ENCODE results near the gene ANGPTL2. TPM values are rescaled to one million over a fixed set of nuclear protein-coding genes. Genes with fewer than 3 reads are reported as not detected.

Gene ANGPTL2
- polyA plus RNA-seq, 2 of the 4 experiments (the other 2 are of a cell fraction), result 0.06 TPM; not detected in 1

- no peak for ATAC-seq
- no peaks in the 10 kb centered on the region for H3K9me3 ChIP-seq
- no peak overlapping the region for H3K4me3 ChIP-seq
- POLR2A ChIA-PET, result no interaction called here
- 84% methylated on average over 4 of the region's 4 CpGs for WGBS (ENCODE audit: missing lambda C conversion rate)
- TF ChIP-seq EHF (CRISPR knock-in tag; IDR thresholded peaks at IDR 0.05), result no peak
- TF ChIP-seq GATA3 (IDR thresholded peaks at IDR 0.05; ENCODE audit: borderline replicate concordance), result no peak
- TF ChIP-seq TFCP2L1 (CRISPR knock-in tag; IDR thresholded peaks at IDR 0.05), result no peak
- no peak for TF ChIP-seq JUNB (IDR thresholded peaks at IDR 0.05)
- DNase-seq (ENCODE audit: low read depth in 1 of 2, low spot score in 1 of 2), result no peak
- no peak overlapping the region for H3K4me2 ChIP-seq
- FAIRE-seq, result no peak
- no peaks in the 10 kb centered on the region for H3K4me1 ChIP-seq
- no peak overlapping the region for H3K27ac ChIP-seq
- CTCF ChIA-PET, result no interaction called here
Measured at GRCh38 chr9:127059765-127060361, 62.6 kb downstream of the ANGPTL2 start.

GRCh38 chr9:127059030-127059429 lies 63.4 kb downstream of the ANGPTL2 start:
- no peak overlapping the region for H3K27ac ChIP-seq
- FAIRE-seq (no peak), ATAC-seq (no peak), DNase-seq (ENCODE audit: low read depth in 1 of 2, low spot score in 1 of 2) (no peak)
- H3K4me3 ChIP-seq, result no peak overlapping the region
- CTCF ChIA-PET, result interaction anchor here (0.9 to 1.3 kb wide), 3 partner anchors 10 to 105 kb away, joined by 3 to 4 read pairs (median 3); no protein-coding TSS in a partner anchor
- WGBS (ENCODE audit: missing lambda C conversion rate), result 96% methylated on average over 2 of the region's 2 CpGs
- no peaks in the 10 kb centered on the region for H3K9me3 ChIP-seq
- TF ChIP-seq RNF2 (IDR thresholded peaks at IDR 0.05; ENCODE audit: borderline replicate concordance, low read depth), result no peak
- TF ChIP-seq HOXB13 (CRISPR knock-in tag; IDR thresholded peaks at IDR 0.05; ENCODE audit: low read depth), result no peak
- no peak for TF ChIP-seq BCL3 (IDR thresholded peaks at IDR 0.05)
- no peak for TF ChIP-seq ZSCAN20 (CRISPR knock-in tag; IDR thresholded peaks at IDR 0.05)
- no peaks in the 10 kb centered on the region for H3K4me1 ChIP-seq
- H3K4me2 ChIP-seq, result no peak overlapping the region
- POLR2A ChIA-PET, result no interaction called here

- no peak overlapping the region for H3K4me2 ChIP-seq
- H3K27ac ChIP-seq, result no peak overlapping the region
- ATAC-seq, result no peak
- H3K4me3 ChIP-seq, result no peak overlapping the region
- no peak for DNase-seq (ENCODE audit: low read depth in 1 of 2, low spot score in 1 of 2)
- no peaks in the 10 kb centered on the region for H3K9me3 ChIP-seq
- H3K4me1 ChIP-seq, result no peaks in the 10 kb centered on the region
- 94% methylated on average over 4 of the region's 4 CpGs for WGBS (ENCODE audit: missing lambda C conversion rate)
- ChIA-PET POLR2A (no interaction called here), CTCF (interaction anchor here (0.9 to 1.3 kb wide), 3 partner anchors 10 to 106 kb away, joined by 3 to 4 read pairs (median 3); no protein-coding TSS in a partner anchor)
- FAIRE-seq, result no peak
- TF ChIP-seq HOXB13 (CRISPR knock-in tag; IDR thresholded peaks at IDR 0.05; ENCODE audit: low read depth) (no peak), HEYL (CRISPR knock-in tag; IDR thresholded peaks at IDR 0.05) (no peak), FOSL2 (IDR thresholded peaks at IDR 0.05) (no peak), FOSL2 (CRISPR knock-in tag; IDR thresholded peaks at IDR 0.05) (no peak), MYC (IDR thresholded peaks at IDR 0.05; ENCODE audit: borderline replicate concordance, low read length) (no peak), BCL3 (IDR thresholded peaks at IDR 0.05) (no peak), MAZ (IDR thresholded peaks at IDR 0.05; ENCODE audit: borderline replicate concordance, low read depth, low read length) (no peak), ZFP36 (IDR thresholded peaks at IDR 0.05; ENCODE audit: borderline replicate concordance, partially characterized antibody) (no peak), GATA3 (IDR thresholded peaks at IDR 0.05; ENCODE audit: borderline replicate concordance) (no peak), HMGXB4 (CRISPR knock-in tag; IDR thresholded peaks at IDR 0.05; ENCODE audit: borderline replicate concordance) (no peak), HOXA7 (CRISPR knock-in tag; IDR thresholded peaks at IDR 0.05) (no peak), EHMT2 (IDR thresholded peaks at IDR 0.05; ENCODE audit: low read depth) (no peak)
Measured at GRCh38 chr9:127058645-127059021, 63.8 kb downstream of the ANGPTL2 start.

Measured in A549 (cell line).